Measurements from ENCODE around the gene ZBED1.
"Not testable (repeated sequence)": the region's sequence is repeated elsewhere in the genome, so short reads cannot be mapped to it uniquely, and the experiment has no call there.

Gene ZBED1

GRCh38 chrX:2500803-2501558 lies at the start of gene ZBED1, which contains the start of gene DHRSX:
Gene ZBED1, minus strand, starts transcription at chrX:2500976. Its CDS starts 10,257 bp downstream, at chrX:2490719.
Gene DHRSX, minus strand, starts transcription at chrX:2500976. Its CDS starts 51 bp downstream, at chrX:2500925.
- DNase-seq: peak; percentile 80

- DNase-seq: no peak
Measured at GRCh38 chrX:2549876-2550275, 49.1 kb upstream of the ZBED1 start.

GRCh38 chrX:2548711-2549423 lies 48.1 kb upstream of the ZBED1 start:
- no peak for DNase-seq

GRCh38 chrX:2547736-2548135 lies 47.0 kb upstream of the ZBED1 start:
- no peak for DNase-seq

GRCh38 chrX:2546496-2546895 lies 45.7 kb upstream of the ZBED1 start:
- DNase-seq: no peak

GRCh38 chrX:2545144-2545543 lies 44.4 kb upstream of the ZBED1 start:
- DNase-seq: no peak

- no peak for DNase-seq
Measured at GRCh38 chrX:2542826-2543521, 42.2 kb upstream of the ZBED1 start.

- no peak for DNase-seq
Measured at GRCh38 chrX:2541603-2542002, 40.8 kb upstream of the ZBED1 start.

- no peak for DNase-seq
Measured at GRCh38 chrX:2540426-2540947, 39.7 kb upstream of the ZBED1 start.

- DNase-seq: no peak
Measured at GRCh38 chrX:2539586-2539985, 38.8 kb upstream of the ZBED1 start.

- no peak for DNase-seq
Measured at GRCh38 chrX:2538031-2538757, 37.4 kb upstream of the ZBED1 start.

GRCh38 chrX:2536974-2537373 lies 36.2 kb upstream of the ZBED1 start:
- DNase-seq: no peak

- no peak for DNase-seq
Measured at GRCh38 chrX:2536141-2536540, 35.4 kb upstream of the ZBED1 start.

GRCh38 chrX:2534261-2535021 lies 33.7 kb upstream of the ZBED1 start:
- DNase-seq: not testable (repeated sequence)

GRCh38 chrX:2533424-2533823 lies 32.6 kb upstream of the ZBED1 start:
- DNase-seq: no peak

GRCh38 chrX:2526390-2526789 lies 25.6 kb upstream of the ZBED1 start:
- DNase-seq: no peak

GRCh38 chrX:2523911-2524310 lies 23.1 kb upstream of the ZBED1 start:
- DNase-seq: no peak

- no peak for DNase-seq
Measured at GRCh38 chrX:2521927-2522386, 21.2 kb upstream of the ZBED1 start.

- no peak for DNase-seq
Measured at GRCh38 chrX:2521092-2521926, 20.5 kb upstream of the ZBED1 start.

GRCh38 chrX:2520539-2520938 lies 19.8 kb upstream of the ZBED1 start:
- DNase-seq: no peak

GRCh38 chrX:2519638-2520037 lies 18.9 kb upstream of the ZBED1 start:
- not testable (repeated sequence) for DNase-seq
